ENCODE results near the gene GNAS-AS1.
A peak's percentile ranks its signal among the peaks of the same experiment; 100 is the strongest.

The GNAS-AS1 gene

GRCh38 chr20:58818586-58819285, 32.0 kb downstream of the GNAS-AS1 start:
- no peak overlapping the region for H3K4me3 ChIP-seq
- H3K27ac ChIP-seq = peak overlapping the region in 1 of 21 experiments; percentile 55

- Histone ChIP-seq H3K27ac (peak overlapping the region in 1 of 21 experiments; percentile 55), H3K4me3 (no peak overlapping the region)
These were observed 33.0 kb downstream of the GNAS-AS1 start for GRCh38 chr20:58817748-58818147.

DNA sequence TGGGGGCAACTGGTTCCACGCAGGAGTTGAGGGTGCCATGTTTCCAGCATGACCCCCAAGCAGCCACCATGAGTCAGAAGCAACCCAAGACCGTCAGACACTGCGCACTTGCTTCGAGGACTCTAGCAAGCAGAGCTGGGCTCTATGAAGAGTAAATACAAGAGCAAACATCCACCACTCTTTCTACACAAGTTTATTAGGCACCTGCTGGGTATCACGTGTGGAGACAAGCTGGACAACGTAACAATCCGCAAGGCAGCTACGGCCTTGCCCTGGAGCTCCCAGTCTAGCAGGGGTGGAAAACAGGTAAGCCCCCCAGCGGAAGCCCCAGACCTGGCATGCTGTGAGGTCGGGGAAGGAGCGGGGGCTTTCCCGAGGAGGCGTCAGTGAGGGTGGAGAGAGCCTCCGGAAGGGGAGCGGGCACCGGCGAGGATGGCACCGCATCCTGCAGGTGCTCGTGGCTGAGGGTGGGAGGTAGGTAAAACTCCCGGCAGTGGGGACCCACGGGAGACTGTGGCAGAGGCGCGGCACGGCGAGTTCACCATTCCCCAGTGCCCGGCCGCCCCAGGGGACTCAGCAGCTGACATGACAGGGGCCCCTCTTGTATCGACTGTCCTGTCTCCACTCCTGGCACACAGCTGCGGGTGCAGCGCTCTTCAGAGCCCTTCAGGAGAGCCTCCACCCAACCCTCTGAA, 33.6 kb downstream of the GNAS-AS1 start:
- Histone ChIP-seq H3K27ac (peak overlapping the region in 1 of 21 experiments; percentile 55), H3K4me3 (no peak overlapping the region)

DNA sequence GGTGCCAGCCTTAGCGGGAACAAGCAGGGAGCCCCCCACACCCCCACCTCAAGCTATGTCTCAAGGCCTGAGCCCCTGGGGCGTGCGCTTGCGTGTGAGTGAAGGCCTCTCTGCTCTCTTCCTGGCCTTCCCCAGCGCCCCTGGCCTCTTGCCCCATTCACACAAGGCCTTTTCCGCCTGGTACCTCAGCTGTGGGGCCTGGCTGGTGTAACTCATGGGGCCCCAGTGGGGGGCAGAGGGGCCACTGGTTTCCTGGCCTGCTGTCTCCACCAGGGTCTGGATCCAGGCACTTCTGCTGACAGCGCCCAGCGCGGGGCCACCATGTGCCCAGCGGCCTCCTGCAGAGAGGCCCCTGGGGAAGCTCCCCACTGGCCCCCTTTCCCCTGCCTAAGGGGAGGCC, 34.7 kb downstream of the GNAS-AS1 start:
- no peak overlapping the region for H3K4me3 ChIP-seq
- H3K27ac ChIP-seq = no peak overlapping the region

GRCh38 chr20:58815448-58815847, 35.3 kb downstream of the GNAS-AS1 start:
- Histone ChIP-seq H3K4me3 (no peak overlapping the region), H3K27ac (no peak overlapping the region)

- Histone ChIP-seq H3K27ac (no peak overlapping the region), H3K4me3 (no peak overlapping the region)
These were observed 37.3 kb downstream of the GNAS-AS1 start for GRCh38 chr20:58813369-58813768.

- no peak overlapping the region for H3K27ac ChIP-seq
- no peak overlapping the region for H3K4me3 ChIP-seq
These were observed 39.4 kb downstream of the GNAS-AS1 start for GRCh38 chr20:58811334-58811733.

GRCh38 chr20:58810879-58811250, 39.8 kb downstream of the GNAS-AS1 start:
- H3K4me3 ChIP-seq = no peak overlapping the region
- no peak overlapping the region for H3K27ac ChIP-seq

DNA sequence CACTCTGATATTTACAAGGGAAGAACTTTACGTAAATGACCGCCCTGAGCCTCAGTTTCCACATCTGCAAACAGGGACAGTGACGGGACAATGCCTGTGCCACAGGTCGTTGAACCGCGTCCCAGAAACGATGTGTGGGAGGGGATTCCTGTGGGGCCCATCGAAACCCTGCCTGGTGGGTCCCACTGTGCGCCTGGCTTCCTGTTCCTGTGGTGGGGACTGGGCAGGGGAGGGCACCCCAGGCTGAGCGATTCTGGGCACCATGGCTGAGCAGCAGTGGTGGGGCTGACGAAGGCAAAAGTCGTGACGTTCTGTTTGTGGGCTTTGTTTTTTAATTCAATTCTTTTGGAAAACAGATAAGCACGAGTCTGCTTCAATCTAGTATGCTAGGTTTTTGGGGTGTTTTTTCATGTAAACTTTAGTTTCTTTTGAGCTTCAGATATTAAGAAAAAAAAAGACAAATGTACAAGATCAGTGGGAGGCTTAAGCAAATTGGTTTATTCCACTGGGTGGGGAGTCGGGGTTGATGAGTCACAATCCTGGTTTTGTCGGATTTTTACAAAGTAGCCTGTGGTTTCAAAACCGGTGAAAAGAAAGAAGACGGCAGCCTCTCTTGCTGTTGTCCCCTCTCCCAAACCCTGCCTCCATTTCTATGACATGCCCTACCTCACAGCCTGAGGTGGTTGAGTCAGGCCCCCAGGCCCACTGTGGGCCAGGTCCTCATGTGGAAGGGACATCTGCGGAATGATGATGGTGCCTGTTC, 40.4 kb downstream of the GNAS-AS1 start:
- Histone ChIP-seq H3K27ac (no peak overlapping the region), H3K4me3 (no peak overlapping the region)

GRCh38 chr20:58808271-58809046, 42.2 kb downstream of the GNAS-AS1 start:
- H3K4me3 ChIP-seq = no peak overlapping the region
- no peak overlapping the region for H3K27ac ChIP-seq

- H3K4me3 ChIP-seq = no peak overlapping the region
- H3K27ac ChIP-seq = no peak overlapping the region
These were observed 42.9 kb downstream of the GNAS-AS1 start for GRCh38 chr20:58807801-58808200.

GRCh38 chr20:58803533-58803932, 47.2 kb downstream of the GNAS-AS1 start:
- Histone ChIP-seq H3K4me3 (no peak overlapping the region), H3K27ac (no peak overlapping the region)

GRCh38 chr20:58802061-58802460, 48.6 kb downstream of the GNAS-AS1 start:
- H3K27ac ChIP-seq = no peak overlapping the region

DNA sequence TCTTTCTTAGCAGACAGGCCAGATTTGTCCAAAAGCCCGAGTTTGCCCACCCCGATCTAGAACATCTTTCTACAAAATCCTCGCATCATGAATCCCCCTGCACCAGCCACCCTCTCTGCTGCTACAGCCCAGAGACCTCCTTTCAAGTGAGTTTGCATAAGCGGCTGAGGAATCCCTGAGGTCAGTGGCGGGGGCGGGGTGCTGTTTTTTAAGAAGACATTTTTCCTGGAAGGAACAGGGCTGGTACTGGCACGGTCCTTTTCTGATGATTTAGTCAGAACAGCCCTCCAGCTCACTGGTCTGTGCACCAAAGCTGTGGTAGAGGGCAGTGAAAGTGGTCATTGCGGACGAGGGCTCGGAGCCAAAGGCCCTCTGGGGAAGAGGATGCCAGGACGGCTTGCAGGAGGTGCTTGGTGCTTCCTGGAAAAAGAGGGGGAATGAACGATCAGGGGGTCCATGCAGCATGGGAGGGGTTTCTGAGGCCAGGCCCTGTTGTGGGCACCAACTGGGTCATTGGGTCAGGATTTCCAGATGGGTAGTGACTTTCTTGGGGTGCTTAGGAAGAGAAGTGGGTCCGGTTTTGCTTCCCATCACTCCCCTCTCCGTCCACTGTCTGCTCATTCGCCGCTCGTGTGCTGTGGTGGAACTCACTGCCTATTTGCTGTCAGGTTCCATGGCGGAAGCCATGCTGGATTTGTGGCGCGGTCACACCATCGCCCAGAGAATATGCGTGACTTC, 50.4 kb downstream of the GNAS-AS1 start:
- H3K4me3 ChIP-seq = no peak overlapping the region
- no peak overlapping the region for H3K27ac ChIP-seq

More at GRCh38 chr20:58802061-58802460, 48.6 kb downstream of the GNAS-AS1 start:
- no peak overlapping the region for H3K4me3 ChIP-seq

- H3K4me3 ChIP-seq = no peak overlapping the region
- H3K27ac ChIP-seq = no peak overlapping the region
These were observed 53.0 kb downstream of the GNAS-AS1 start for GRCh38 chr20:58797371-58798338.

- Histone ChIP-seq H3K27ac (no peak overlapping the region), H3K4me3 (no peak overlapping the region)
These were observed 54.8 kb downstream of the GNAS-AS1 start for GRCh38 chr20:58795923-58796245.

GRCh38 chr20:58795181-58795922, 55.4 kb downstream of the GNAS-AS1 start:
- H3K4me3 ChIP-seq = no peak overlapping the region
- no peak overlapping the region for H3K27ac ChIP-seq

Measured in skin epidermis (tissue), 12 donors.